ENCODE results near the gene LCE1B.

Gene LCE1B

GRCh38 chr1:152861374-152861773 lies 49.6 kb downstream of the LCE1B start:
- no peak for DNase-seq (ENCODE audit: low read depth)

All from T-helper 22 cell (primary cell).